ENCODE measurements around the gene LLCFC1.

The LLCFC1 gene

DNA sequence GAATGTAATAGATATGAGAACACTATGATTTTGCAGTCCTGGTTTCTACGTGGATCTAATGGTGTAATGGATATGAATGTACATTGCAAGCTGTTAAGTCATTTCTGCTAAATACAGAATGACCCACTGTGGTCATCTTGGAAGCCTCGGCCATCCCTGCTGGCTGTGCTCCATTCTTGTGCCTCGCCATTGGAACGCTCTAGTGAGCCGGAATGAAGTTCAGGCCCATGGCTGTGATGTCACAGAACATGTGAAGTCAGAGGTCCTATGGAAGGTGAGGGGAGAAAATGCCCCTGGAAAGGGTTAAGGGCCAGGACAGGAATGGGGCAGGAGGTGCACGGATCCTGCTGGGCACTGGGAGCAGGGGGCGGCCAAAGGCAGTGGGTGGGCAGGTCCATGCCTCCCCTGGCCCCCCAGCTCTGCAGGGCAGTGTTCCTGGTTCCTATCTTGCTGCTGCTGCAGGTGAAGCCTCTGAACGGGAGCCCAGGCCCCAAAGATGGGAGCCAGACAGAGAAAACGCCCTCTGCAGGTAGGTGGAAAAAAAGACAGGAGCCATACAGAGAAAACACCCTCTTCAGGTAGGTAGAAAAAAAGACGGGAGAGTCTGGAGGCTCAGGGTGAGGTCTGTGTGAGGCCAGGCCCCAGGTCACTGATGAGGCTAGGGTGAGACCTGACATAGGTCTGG lies at the start of gene LLCFC1:
LLCFC1 (plus strand) TSS at position 259 of the 685 bp plus-strand sequence; CDS start at position 397, 138 bp downstream.
- Histone ChIP-seq H3K9ac (ENCODE audit: insufficient read length, low read depth) (no peak within 1 kb of the TSS), H3K4me1 (ENCODE audit: insufficient read depth, insufficient read length) (no peaks in the 10 kb centered on the region), H3K36me3 (ENCODE audit: insufficient read depth, insufficient read length, low read length) (no peaks in the 10 kb centered on the region), H3K9me3 (ENCODE audit: insufficient read depth, low read length) (no peaks in the 10 kb centered on the region), H3K4me3 (ENCODE audit: insufficient read length, low read depth) (no peak within 1 kb of the TSS), H3K27me3 (ENCODE audit: insufficient read depth, insufficient read length) (no peaks in the 10 kb centered on the region)
- peak; percentile 30 for DNase-seq (ENCODE audit: low read depth, low spot score)
- TF ChIP-seq SUZ12 (IDR thresholded peaks at IDR 0.05; ENCODE audit: extremely low read depth, insufficient read depth, insufficient read length) (no peak), YY1 (IDR thresholded peaks at IDR 0.05; ENCODE audit: insufficient read depth, insufficient read length) (no peak), ZNF274 (IDR thresholded peaks at IDR 0.05; ENCODE audit: low read depth, low read length) (no peak)

DNA sequence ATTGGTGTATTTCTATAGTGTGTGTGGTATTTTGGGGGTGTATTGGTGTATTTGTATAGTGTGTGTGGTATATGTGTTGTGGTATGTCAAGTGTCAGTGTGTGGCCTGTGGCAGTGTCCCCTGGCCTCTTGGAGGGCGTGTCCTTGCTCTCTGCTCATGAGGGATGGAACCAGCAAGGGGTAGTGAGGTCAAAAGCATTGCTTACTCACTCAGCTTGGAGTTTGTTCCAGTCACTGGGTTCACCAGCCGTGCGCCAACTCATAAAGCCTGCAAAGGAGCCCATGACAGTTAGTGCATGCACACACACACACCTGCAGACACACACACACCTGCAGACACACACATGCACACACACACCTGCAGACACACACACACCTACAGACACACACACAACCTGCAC lies 49.5 kb upstream of the LLCFC1 start:
- no peak overlapping the region for H3K4me3 ChIP-seq (ENCODE audit: insufficient read length, low read depth)
- no peaks in the 10 kb centered on the region for H3K9me3 ChIP-seq (ENCODE audit: insufficient read depth, low read length)
- no peak for DNase-seq (ENCODE audit: low read depth, low spot score)
- no peak overlapping the region for H3K9ac ChIP-seq (ENCODE audit: insufficient read length, low read depth)
- no peaks in the 10 kb centered on the region for H3K36me3 ChIP-seq (ENCODE audit: insufficient read depth, insufficient read length, low read length)
- no peaks in the 10 kb centered on the region for H3K27me3 ChIP-seq (ENCODE audit: insufficient read depth, insufficient read length)
- no peak for TF ChIP-seq SUZ12 (IDR thresholded peaks at IDR 0.05; ENCODE audit: extremely low read depth, insufficient read depth, insufficient read length)
- no peak for TF ChIP-seq ZNF274 (IDR thresholded peaks at IDR 0.05; ENCODE audit: low read depth, low read length)
- TF ChIP-seq YY1 (IDR thresholded peaks at IDR 0.05; ENCODE audit: insufficient read depth, insufficient read length): no peak
- H3K4me1 ChIP-seq (ENCODE audit: insufficient read depth, insufficient read length): no peaks in the 10 kb centered on the region

GRCh38 chr7:142890874-142891485 lies 48.3 kb upstream of the LLCFC1 start:
- Histone ChIP-seq H3K9me3 (ENCODE audit: insufficient read depth, low read length) (no peaks in the 10 kb centered on the region), H3K27me3 (ENCODE audit: insufficient read depth, insufficient read length) (no peaks in the 10 kb centered on the region), H3K9ac (ENCODE audit: insufficient read length, low read depth) (no peak overlapping the region), H3K4me3 (ENCODE audit: insufficient read length, low read depth) (no peak overlapping the region), H3K36me3 (ENCODE audit: insufficient read depth, insufficient read length, low read length) (no peaks in the 10 kb centered on the region), H3K4me1 (ENCODE audit: insufficient read depth, insufficient read length) (no peaks in the 10 kb centered on the region)
- no peak for TF ChIP-seq SUZ12 (IDR thresholded peaks at IDR 0.05; ENCODE audit: extremely low read depth, insufficient read depth, insufficient read length)
- no peak for TF ChIP-seq YY1 (IDR thresholded peaks at IDR 0.05; ENCODE audit: insufficient read depth, insufficient read length)
- TF ChIP-seq ZNF274 (IDR thresholded peaks at IDR 0.05; ENCODE audit: low read depth, low read length): no peak
- no peak for DNase-seq (ENCODE audit: low read depth, low spot score)

- Histone ChIP-seq H3K4me1 (ENCODE audit: insufficient read depth, insufficient read length) (no peaks in the 10 kb centered on the region), H3K36me3 (ENCODE audit: insufficient read depth, insufficient read length, low read length) (no peaks in the 10 kb centered on the region), H3K4me3 (ENCODE audit: insufficient read length, low read depth) (no peak overlapping the region), H3K9ac (ENCODE audit: insufficient read length, low read depth) (no peak overlapping the region), H3K9me3 (ENCODE audit: insufficient read depth, low read length) (no peaks in the 10 kb centered on the region), H3K27me3 (ENCODE audit: insufficient read depth, insufficient read length) (no peaks in the 10 kb centered on the region)
- TF ChIP-seq SUZ12 (IDR thresholded peaks at IDR 0.05; ENCODE audit: extremely low read depth, insufficient read depth, insufficient read length): no peak
- TF ChIP-seq YY1 (IDR thresholded peaks at IDR 0.05; ENCODE audit: insufficient read depth, insufficient read length): no peak
- TF ChIP-seq ZNF274 (IDR thresholded peaks at IDR 0.05; ENCODE audit: low read depth, low read length): no peak
- no peak for DNase-seq (ENCODE audit: low read depth, low spot score)
Measured at GRCh38 chr7:142891490-142892082, 47.7 kb upstream of the LLCFC1 start.

DNA sequence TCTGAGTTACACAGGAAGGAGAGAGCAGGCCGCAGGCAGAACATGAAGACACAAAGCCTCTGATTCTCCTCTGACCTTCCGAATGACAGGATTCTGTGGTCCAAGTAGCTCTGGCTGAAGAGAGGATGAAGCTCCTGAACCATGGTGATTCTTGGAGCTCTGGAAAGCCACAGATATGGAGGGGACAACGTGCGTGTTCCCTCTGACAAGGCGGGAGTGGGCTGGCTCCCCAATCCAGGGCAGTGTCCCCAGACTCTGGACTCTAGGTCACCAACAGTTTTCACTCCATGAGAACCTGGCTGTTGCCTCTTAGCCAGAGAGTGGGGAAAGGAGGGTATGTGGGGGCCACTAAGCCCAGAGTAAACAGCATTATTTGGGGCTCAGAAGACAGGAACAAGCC lies 46.3 kb upstream of the LLCFC1 start:
- H3K27me3 ChIP-seq (ENCODE audit: insufficient read depth, insufficient read length): no peaks in the 10 kb centered on the region
- H3K9me3 ChIP-seq (ENCODE audit: insufficient read depth, low read length): no peaks in the 10 kb centered on the region
- no peak overlapping the region for H3K9ac ChIP-seq (ENCODE audit: insufficient read length, low read depth)
- H3K36me3 ChIP-seq (ENCODE audit: insufficient read depth, insufficient read length, low read length): no peaks in the 10 kb centered on the region
- TF ChIP-seq YY1 (IDR thresholded peaks at IDR 0.05; ENCODE audit: insufficient read depth, insufficient read length) (no peak), ZNF274 (IDR thresholded peaks at IDR 0.05; ENCODE audit: low read depth, low read length) (no peak), SUZ12 (IDR thresholded peaks at IDR 0.05; ENCODE audit: extremely low read depth, insufficient read depth, insufficient read length) (no peak)
- no peak for DNase-seq (ENCODE audit: low read depth, low spot score)
- H3K4me3 ChIP-seq (ENCODE audit: insufficient read length, low read depth): no peak overlapping the region
- no peaks in the 10 kb centered on the region for H3K4me1 ChIP-seq (ENCODE audit: insufficient read depth, insufficient read length)

GRCh38 chr7:142894112-142894984 lies 44.9 kb upstream of the LLCFC1 start:
- Histone ChIP-seq H3K27me3 (ENCODE audit: insufficient read depth, insufficient read length) (no peaks in the 10 kb centered on the region), H3K9ac (ENCODE audit: insufficient read length, low read depth) (no peak overlapping the region), H3K9me3 (ENCODE audit: insufficient read depth, low read length) (no peaks in the 10 kb centered on the region), H3K36me3 (ENCODE audit: insufficient read depth, insufficient read length, low read length) (no peaks in the 10 kb centered on the region), H3K4me3 (ENCODE audit: insufficient read length, low read depth) (no peak overlapping the region), H3K4me1 (ENCODE audit: insufficient read depth, insufficient read length) (peaks cover 2% of the 10 kb centered on the region)
- TF ChIP-seq ZNF274 (IDR thresholded peaks at IDR 0.05; ENCODE audit: low read depth, low read length) (no peak), SUZ12 (IDR thresholded peaks at IDR 0.05; ENCODE audit: extremely low read depth, insufficient read depth, insufficient read length) (no peak), YY1 (IDR thresholded peaks at IDR 0.05; ENCODE audit: insufficient read depth, insufficient read length) (no peak)
- no peak for DNase-seq (ENCODE audit: low read depth, low spot score)
